Right atrium auricular region (tissue), 2 donors: Measurements from ENCODE around the gene EFCAB14. TPM values are rescaled to one million over a fixed set of nuclear protein-coding genes. Genes with fewer than 3 reads are reported as not detected.

ENCODE experiments used
- DNase-seq: peaks from one replicate; pipeline ENCODE4 v3.0.0-alpha.2; 2019; ENCODE audit warnings: low spot score
- H3K27ac ChIP-seq, 2 donors: fragments of 200-600 bp; sonication (generic); 1 replicate in 1 of 2; 2 replicates in 1 of 2; pipeline ENCODE4 v1.5.1; 2016 to 2019
- H3K27me3 ChIP-seq, 2 donors: fragments of 200-600 bp; sonication (generic); one replicate each; pipeline versions ENCODE4 v1.5.1 to v1.6.0; 2017 to 2019
- H3K36me3 ChIP-seq: fragments of 200-600 bp; sonication (generic); one replicate; pipeline ENCODE4 v1.5.1; 2016
- H3K4me1 ChIP-seq, 2 donors: fragments of 200-600 bp; sonication (generic); one replicate each; pipeline versions ENCODE4 v1.5.1 to v1.6.0; 2017 to 2019
- H3K4me3 ChIP-seq, 2 donors: fragments of 200-600 bp; sonication (generic); 1 replicate in 1 of 2; 2 replicates in 1 of 2; pipeline ENCODE4 v1.5.1; 2017 to 2019; ENCODE audit warnings: mild to moderate bottlenecking in 1 of 2, moderate library complexity in 1 of 2
- H3K9me3 ChIP-seq, 2 donors: fragments of 200-600 bp; sonication (generic); one replicate each; pipeline ENCODE4 v1.5.1; 2019
- total RNA-seq, 2 donors: library from RNA; depleted of rRNA; stranded (reverse); fragments of >200 nt; gene quantifications; one replicate each; pipeline ENCODE4 v1.1.0, GENCODE V29; 2016
- TF ChIP-seq, protein P1 (sequence below), 2 donors: fragments of 200-600 bp; sonication (generic); IDR thresholded peaks; one replicate each; pipeline ENCODE4 v1.5.1; 2019; ENCODE audit warnings: antibody characterized with exemption in 2 of 2

Gene EFCAB14
- total RNA-seq, 2 donors from 2014 or later = 72.9 to 73.5 TPM

DNA sequence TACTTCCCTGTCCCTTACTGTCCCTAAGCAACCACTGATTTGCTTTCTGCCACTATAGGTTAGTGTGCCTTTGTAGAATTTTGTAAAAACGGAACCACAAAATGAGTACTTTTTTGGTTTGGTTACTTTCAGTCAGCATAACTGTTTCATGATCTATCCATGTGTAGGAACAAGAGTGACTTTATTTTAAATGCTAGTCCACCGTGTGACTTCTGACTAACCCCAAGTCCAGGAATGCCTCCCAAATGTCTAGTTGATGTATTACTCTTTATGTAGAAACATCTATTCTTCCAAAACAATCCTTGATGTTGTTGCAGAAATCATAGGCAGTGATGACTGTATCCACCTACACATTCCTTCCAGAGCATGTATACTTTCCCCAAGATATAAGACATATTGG is 72.1 kb downstream of the EFCAB14 start:
- H3K4me1 ChIP-seq = peaks cover 0 to 10% of the 10 kb centered on the region in 2 donors
- no peaks in the 10 kb centered on the region for H3K27me3 ChIP-seq
- H3K9me3 ChIP-seq = peaks cover 0 to 14% of the 10 kb centered on the region in 2 donors
- H3K4me3 ChIP-seq = no peak overlapping the region
- TF ChIP-seq, protein P1, sequence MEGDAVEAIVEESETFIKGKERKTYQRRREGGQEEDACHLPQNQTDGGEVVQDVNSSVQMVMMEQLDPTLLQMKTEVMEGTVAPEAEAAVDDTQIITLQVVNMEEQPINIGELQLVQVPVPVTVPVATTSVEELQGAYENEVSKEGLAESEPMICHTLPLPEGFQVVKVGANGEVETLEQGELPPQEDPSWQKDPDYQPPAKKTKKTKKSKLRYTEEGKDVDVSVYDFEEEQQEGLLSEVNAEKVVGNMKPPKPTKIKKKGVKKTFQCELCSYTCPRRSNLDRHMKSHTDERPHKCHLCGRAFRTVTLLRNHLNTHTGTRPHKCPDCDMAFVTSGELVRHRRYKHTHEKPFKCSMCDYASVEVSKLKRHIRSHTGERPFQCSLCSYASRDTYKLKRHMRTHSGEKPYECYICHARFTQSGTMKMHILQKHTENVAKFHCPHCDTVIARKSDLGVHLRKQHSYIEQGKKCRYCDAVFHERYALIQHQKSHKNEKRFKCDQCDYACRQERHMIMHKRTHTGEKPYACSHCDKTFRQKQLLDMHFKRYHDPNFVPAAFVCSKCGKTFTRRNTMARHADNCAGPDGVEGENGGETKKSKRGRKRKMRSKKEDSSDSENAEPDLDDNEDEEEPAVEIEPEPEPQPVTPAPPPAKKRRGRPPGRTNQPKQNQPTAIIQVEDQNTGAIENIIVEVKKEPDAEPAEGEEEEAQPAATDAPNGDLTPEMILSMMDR (IDR thresholded peaks at IDR 0.05) = no peak
- DNase-seq = no peak
- H3K27ac ChIP-seq = no peak overlapping the region
- H3K36me3 ChIP-seq = peaks cover 47% of the 10 kb centered on the region

DNA sequence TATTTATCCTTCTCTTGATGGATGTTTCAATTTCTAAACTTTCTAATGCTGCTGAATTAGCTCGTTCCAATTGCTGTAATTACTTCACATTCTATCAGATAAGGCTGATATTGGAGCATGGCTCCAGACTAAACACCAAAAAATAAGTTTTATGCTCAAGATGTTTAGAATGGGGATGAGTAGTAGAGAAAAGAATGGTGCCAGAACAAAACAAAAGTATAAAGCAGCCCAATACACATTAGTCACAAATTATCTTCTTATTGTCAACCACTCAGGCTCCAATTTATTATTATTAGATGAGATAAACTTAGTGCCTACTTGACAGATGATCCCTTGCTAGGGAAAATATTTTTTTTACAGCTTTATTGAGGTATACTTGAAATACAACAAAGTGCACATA is 72.6 kb downstream of the EFCAB14 start:
- Histone ChIP-seq H3K4me3 (no peak overlapping the region), H3K36me3 (peaks cover 52% of the 10 kb centered on the region), H3K4me1 (peaks cover 0 to 10% of the 10 kb centered on the region in 2 donors), H3K27me3 (no peaks in the 10 kb centered on the region), H3K27ac (no peak overlapping the region), H3K9me3 (peaks cover 0 to 14% of the 10 kb centered on the region in 2 donors)
- DNase-seq = no peak
- TF ChIP-seq, protein P1 (IDR thresholded peaks at IDR 0.05) = no peak

DNA sequence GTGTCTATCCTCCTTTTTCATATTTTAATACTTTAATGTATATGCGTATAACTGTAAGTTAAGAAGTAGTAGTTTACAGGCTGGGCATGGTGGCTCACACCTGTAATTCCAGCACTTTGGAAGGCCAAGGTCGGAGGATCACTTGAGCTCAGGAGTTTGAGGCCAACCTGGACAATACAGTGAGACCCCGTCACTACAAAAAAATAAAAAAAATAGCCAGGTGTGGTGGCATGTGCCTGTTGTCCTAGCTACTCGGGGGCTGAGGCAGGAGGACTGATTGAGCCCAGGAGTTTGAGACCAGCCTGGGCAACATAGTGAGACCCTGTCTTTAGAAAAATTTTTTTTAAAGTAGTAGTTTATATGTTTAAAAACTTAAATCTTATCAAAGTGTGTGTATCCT is 73.1 kb downstream of the EFCAB14 start:
- no peaks in the 10 kb centered on the region for H3K27me3 ChIP-seq
- H3K9me3 ChIP-seq = peaks cover 0 to 14% of the 10 kb centered on the region in 2 donors
- peaks cover 53% of the 10 kb centered on the region for H3K36me3 ChIP-seq
- H3K4me1 ChIP-seq = peaks cover 0 to 10% of the 10 kb centered on the region in 2 donors
- H3K27ac ChIP-seq = no peak overlapping the region
- no peak for DNase-seq
- TF ChIP-seq, protein P1 (IDR thresholded peaks at IDR 0.05) = no peak
- H3K4me3 ChIP-seq = no peak overlapping the region

DNA sequence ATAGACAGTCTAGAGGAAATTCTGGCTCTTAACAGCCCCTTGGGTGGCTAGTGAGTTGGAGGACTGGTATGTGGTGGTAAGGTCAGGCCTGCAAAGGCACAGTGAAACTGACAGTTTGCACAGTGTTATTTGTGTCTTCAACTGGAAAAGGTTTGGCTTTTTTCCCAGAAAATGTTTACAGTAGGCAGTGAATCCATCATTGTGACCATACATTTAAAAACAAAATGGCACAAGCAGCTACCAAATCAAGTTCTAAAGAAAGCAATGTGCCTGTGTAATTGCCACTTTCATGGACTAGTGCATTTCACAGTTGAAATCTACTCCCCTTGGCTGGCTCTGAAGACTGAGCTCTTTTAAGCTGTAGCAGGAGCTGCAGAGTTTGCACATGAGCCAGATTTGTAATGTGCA is 75.5 kb downstream of the EFCAB14 start:
- TF ChIP-seq, protein P1 (IDR thresholded peaks at IDR 0.05) = no peak
- Histone ChIP-seq H3K27ac (peak overlapping the region in 1 of 2 donors; percentile 3), H3K36me3 (peaks cover 32% of the 10 kb centered on the region), H3K9me3 (no peaks in the 10 kb centered on the region), H3K4me3 (no peak overlapping the region), H3K27me3 (no peaks in the 10 kb centered on the region), H3K4me1 (peaks cover 0 to 10% of the 10 kb centered on the region in 2 donors)
- DNase-seq = no peak

DNA sequence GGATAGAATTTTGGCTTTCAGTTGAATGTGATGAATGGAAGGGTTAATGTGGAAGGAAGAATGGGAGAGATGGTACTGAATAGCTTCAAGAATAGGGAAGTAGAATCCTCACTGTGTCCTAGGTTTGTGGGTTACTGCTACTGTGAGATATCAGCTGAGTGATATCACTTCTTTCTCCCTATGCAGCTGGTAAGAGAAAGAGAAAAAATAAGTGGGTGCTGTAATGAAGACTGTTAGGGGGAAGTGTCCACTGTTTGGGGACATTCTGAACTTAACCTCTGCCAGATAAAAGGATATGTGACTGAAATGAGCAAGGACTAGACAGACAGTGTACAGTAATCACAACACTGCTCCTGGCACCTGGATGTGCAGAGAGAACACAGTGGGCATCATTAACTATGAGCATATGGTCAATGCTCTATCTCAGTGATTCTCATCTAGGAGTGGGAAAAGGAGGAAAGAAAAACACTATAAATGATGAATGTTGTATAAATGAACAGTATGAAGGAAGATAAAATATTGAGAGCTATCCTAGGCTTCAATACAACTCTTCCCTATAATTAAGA is 76.7 kb downstream of the EFCAB14 start:
- Histone ChIP-seq H3K36me3 (peaks cover 21% of the 10 kb centered on the region), H3K4me1 (peaks cover 0 to 22% of the 10 kb centered on the region in 2 donors), H3K4me3 (no peak overlapping the region), H3K27me3 (no peaks in the 10 kb centered on the region), H3K9me3 (no peaks in the 10 kb centered on the region), H3K27ac (no peak overlapping the region)
- TF ChIP-seq, protein P1 (IDR thresholded peaks at IDR 0.05) = no peak
- DNase-seq = no peak

DNA sequence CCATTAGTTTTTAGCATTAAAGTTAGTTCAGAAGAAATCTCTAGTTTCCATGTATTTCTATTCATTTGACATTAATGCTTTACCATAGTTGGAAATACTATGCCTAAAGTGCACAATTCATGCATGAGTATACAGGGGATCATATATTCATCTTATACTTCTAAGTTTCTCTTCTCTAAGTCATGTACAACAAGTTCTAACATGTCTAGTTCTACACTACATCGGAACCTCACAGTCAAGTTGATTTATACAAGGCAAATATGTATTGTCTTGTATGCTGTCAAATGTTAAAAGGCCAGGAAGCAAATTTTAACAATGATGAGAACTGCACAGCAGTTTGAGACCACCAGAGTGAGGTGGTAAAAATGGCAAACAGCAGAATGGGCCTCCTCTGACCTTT is 79.4 kb downstream of the EFCAB14 start:
- Histone ChIP-seq H3K27ac (no peak overlapping the region), H3K4me1 (peaks cover 0 to 28% of the 10 kb centered on the region in 2 donors)

More for the DNA sequence above, 79.4 kb downstream of the EFCAB14 start:
- TF ChIP-seq, protein P1 (IDR thresholded peaks at IDR 0.05) = no peak
- Histone ChIP-seq H3K9me3 (no peaks in the 10 kb centered on the region), H3K4me3 (no peak overlapping the region), H3K36me3 (peaks cover 36% of the 10 kb centered on the region), H3K27me3 (no peaks in the 10 kb centered on the region)
- no peak for DNase-seq
